Neural progenitor cell (in vitro differentiated cells): ENCODE data around the gene CCL21. TPM values are rescaled to one million over a fixed set of nuclear protein-coding genes. Genes with fewer than 3 reads are reported as not detected.

ENCODE experiments used
- DNase-seq: peaks from one replicate; pipeline ENCODE4 v3.0.0-alpha.2; 2016; ENCODE audit warnings: low spot score
- H2AFZ ChIP-seq: fragments of 200-600 bp; sonication (generic); replicated peaks from 2 replicates; pipeline ENCODE4 v1.6.1; 2016; ENCODE audit warnings: antibody characterized with exemption
- H3F3A ChIP-seq: fragments of 200-600 bp; sonication (generic); 2 replicates; pipeline ENCODE4 v1.6.1; 2016; ENCODE audit warnings: antibody characterized with exemption, low read depth
- H3K27ac ChIP-seq: fragments of 200-600 bp; sonication (generic); 2 replicates; pipeline ENCODE4 v1.5.1; 2016; ENCODE audit warnings: mild to moderate bottlenecking
- H3K27me3 ChIP-seq: fragments of 200-600 bp; sonication (generic); 2 replicates; pipeline ENCODE4 v1.6.1; 2016; ENCODE audit warnings: mild to moderate bottlenecking, moderate library complexity
- H3K36me3 ChIP-seq: fragments of 200-600 bp; sonication (generic); 2 replicates; pipeline ENCODE4 v1.5.1; 2016
- H3K4me1 ChIP-seq: fragments of 200-600 bp; sonication (generic); 2 replicates; pipeline ENCODE4 v1.6.1; 2016; ENCODE audit warnings: mixed run types
- H3K4me2 ChIP-seq: fragments of 200-600 bp; sonication (generic); 2 replicates; pipeline ENCODE4 v1.6.1; 2016
- H3K4me3 ChIP-seq: fragments of 200-600 bp; sonication (generic); 2 replicates; pipeline ENCODE4 v1.5.1; 2016
- H3K79me2 ChIP-seq: fragments of 200-600 bp; sonication (generic); 2 replicates; pipeline ENCODE4 v1.6.1; 2016; ENCODE audit warnings: low read depth
- H3K9ac ChIP-seq: fragments of 200-600 bp; sonication (generic); 2 replicates; pipeline ENCODE4 v1.6.1; 2016
- H3K9me3 ChIP-seq: fragments of 200-600 bp; sonication (generic); 2 replicates; pipeline ENCODE4 v1.5.1; 2016; ENCODE audit warnings: low read depth
- H4K20me1 ChIP-seq: fragments of 200-600 bp; sonication (generic); 2 replicates; pipeline ENCODE4 v1.6.1; 2016; ENCODE audit warnings: low read depth
- H3K27ac Mint-ChIP-seq: 3 replicates; pipeline ENCODE4 v1.8.0; 2021; ENCODE audit warnings: mixed read lengths
- H3K27me3 Mint-ChIP-seq: 2 replicates; pipeline ENCODE4 v1.8.0; 2022; ENCODE audit warnings: low read depth, mild to moderate bottlenecking, inconsistent platforms, moderate library complexity, mixed read lengths; ENCODE audit not compliant: insufficient read depth
- H3K36me3 Mint-ChIP-seq: 3 replicates; pipeline ENCODE4 v1.8.0; 2021; ENCODE audit warnings: mixed read lengths
- H3K4me1 Mint-ChIP-seq: 3 replicates; pipeline ENCODE4 v1.8.0; 2021; ENCODE audit warnings: mixed read lengths
- H3K4me3 Mint-ChIP-seq: 3 replicates; pipeline ENCODE4 v1.8.0; 2021; ENCODE audit warnings: mild to moderate bottlenecking, moderate library complexity, mixed read lengths
- H3K9me3 Mint-ChIP-seq: 3 replicates; pipeline ENCODE4 v1.8.0; 2020; ENCODE audit warnings: mixed read lengths
- CTCF ChIP-seq: fragments of 200-600 bp; sonication (generic); IDR thresholded peaks from 2 replicates; pipeline ENCODE4 v1.5.1; 2017; ENCODE audit warnings: antibody characterized with exemption, mild to moderate bottlenecking
- EZH2 ChIP-seq: fragments of 200-600 bp; sonication (generic); IDR thresholded peaks from 2 replicates; pipeline ENCODE4 v1.6.1; 2017; ENCODE audit warnings: antibody characterized with exemption, mild to moderate bottlenecking, moderate library complexity
- EZH2phosphoT487 ChIP-seq: fragments of 200-600 bp; sonication (generic); IDR thresholded peaks from 2 replicates; pipeline ENCODE4 v1.6.1; 2017; ENCODE audit warnings: antibody characterized with exemption
- total RNA-seq: library from RNA; depleted of rRNA; stranded (reverse); fragments of >200 nt; gene quantifications from 2 replicates; pipeline ENCODE4 v1.2.3, GENCODE V29; 2015; ENCODE audit warnings: low replicate concordance

The CCL21 gene
- total RNA-seq, 1 donor from 2014 or later: not detected

- peaks cover 5% of the 10 kb centered on the region for H3K4me1 ChIP-seq
- peaks cover 25% of the 10 kb centered on the region for H3K27me3 Mint-ChIP-seq
- H3K4me3 Mint-ChIP-seq: peak overlapping the region; percentile 79
- no peak overlapping the region for H3K27ac ChIP-seq
- DNase-seq: peak; percentile 82
- H3K27ac Mint-ChIP-seq: no peak overlapping the region
- no peaks in the 10 kb centered on the region for H4K20me1 ChIP-seq
- H3K79me2 ChIP-seq: no peaks in the 10 kb centered on the region
- no peaks in the 10 kb centered on the region for H3K9me3 Mint-ChIP-seq
- H2AFZ ChIP-seq: peak overlapping the region; percentile 92
- peak overlapping the region; percentile 58 for H3K4me3 ChIP-seq
- H3K36me3 Mint-ChIP-seq: no peaks in the 10 kb centered on the region
- H3K4me2 ChIP-seq: peak overlapping the region; percentile 84
- H3K9ac ChIP-seq: no peak overlapping the region
- no peaks in the 10 kb centered on the region for H3K36me3 ChIP-seq
- TF ChIP-seq CTCF: peak; percentile 97
- no peak for TF ChIP-seq EZH2phosphoT487
- no peak for TF ChIP-seq EZH2
- no peaks in the 10 kb centered on the region for H3K9me3 ChIP-seq
- peaks cover 6% of the 10 kb centered on the region for H3K4me1 Mint-ChIP-seq
- peaks cover 3% of the 10 kb centered on the region for H3F3A ChIP-seq
- peaks cover 57% of the 10 kb centered on the region for H3K27me3 ChIP-seq
Measured at GRCh38 chr9:34701769-34702736, 7.9 kb downstream of the CCL21 start.

GRCh38 chr9:34701023-34701768, 8.7 kb downstream of the CCL21 start:
- Mint-ChIP-seq H3K36me3 (no peaks in the 10 kb centered on the region), H3K4me1 (peaks cover 6% of the 10 kb centered on the region), H3K27ac (no peak overlapping the region), H3K9me3 (no peaks in the 10 kb centered on the region), H3K27me3 (peaks cover 25% of the 10 kb centered on the region), H3K4me3 (peak overlapping the region; percentile 68)
- peaks cover 5% of the 10 kb centered on the region for H3K4me1 ChIP-seq
- H3K4me2 ChIP-seq: peak overlapping the region; percentile 84
- peaks cover 3% of the 10 kb centered on the region for H3F3A ChIP-seq
- H3K79me2 ChIP-seq: no peaks in the 10 kb centered on the region
- no peak overlapping the region for H3K27ac ChIP-seq
- TF ChIP-seq EZH2: peak; percentile 54
- TF ChIP-seq CTCF: peak; percentile 94
- no peak for TF ChIP-seq EZH2phosphoT487
- H4K20me1 ChIP-seq: no peaks in the 10 kb centered on the region
- no peak overlapping the region for H3K9ac ChIP-seq
- peak; percentile 91 for DNase-seq
- H2AFZ ChIP-seq: peak overlapping the region; percentile 92
- peaks cover 57% of the 10 kb centered on the region for H3K27me3 ChIP-seq
- peak overlapping the region; percentile 58 for H3K4me3 ChIP-seq
- H3K36me3 ChIP-seq: no peaks in the 10 kb centered on the region
- H3K9me3 ChIP-seq: no peaks in the 10 kb centered on the region

DNA sequence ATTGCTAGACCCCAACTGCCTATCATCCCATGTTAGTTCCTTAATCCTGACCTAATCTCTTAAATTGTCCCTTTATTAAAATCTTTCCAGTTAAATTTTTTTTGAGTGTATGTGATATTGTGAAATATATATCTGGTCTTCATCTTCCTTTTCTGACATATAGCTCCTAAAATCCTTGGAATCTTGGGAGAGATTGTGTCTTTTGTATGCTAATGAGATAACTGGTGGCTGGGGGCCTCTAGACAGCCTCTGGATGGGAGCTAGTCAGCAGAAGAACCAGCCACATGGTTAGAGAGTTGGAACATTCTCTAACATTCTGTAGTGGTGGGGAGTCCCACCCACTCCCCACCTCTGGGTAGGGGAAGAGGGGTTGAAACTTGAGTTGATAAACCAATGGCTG, 15.1 kb downstream of the CCL21 start:
- Histone ChIP-seq H3K27ac (no peak overlapping the region), H3K9me3 (no peaks in the 10 kb centered on the region), H3K4me1 (peaks cover 4% of the 10 kb centered on the region), H2AFZ (no peak overlapping the region), H3F3A (no peaks in the 10 kb centered on the region), H3K79me2 (no peaks in the 10 kb centered on the region), H3K4me2 (no peak overlapping the region), H3K9ac (no peak overlapping the region), H4K20me1 (no peaks in the 10 kb centered on the region), H3K27me3 (peaks cover 26% of the 10 kb centered on the region), H3K36me3 (no peaks in the 10 kb centered on the region), H3K4me3 (no peak overlapping the region)
- H3K36me3 Mint-ChIP-seq: peaks cover 2% of the 10 kb centered on the region
- peaks cover 9% of the 10 kb centered on the region for H3K27me3 Mint-ChIP-seq
- no peak overlapping the region for H3K4me3 Mint-ChIP-seq
- TF ChIP-seq EZH2phosphoT487 (no peak), EZH2 (no peak), CTCF (no peak)
- H3K9me3 Mint-ChIP-seq: peaks cover 3% of the 10 kb centered on the region
- H3K27ac Mint-ChIP-seq: no peak overlapping the region
- H3K4me1 Mint-ChIP-seq: no peaks in the 10 kb centered on the region
- no peak for DNase-seq
